Esophagus muscularis mucosa (tissue), 3 donors: Measurements from ENCODE around the gene ANKRD60.

Source experiments
- CTCF ChIP-seq, 3 experiments: fragments of 200-600 bp in 2 of 3; fragments of 450-650 bp in 1 of 3; sonication (generic) in 2 of 3; IDR thresholded peaks; one replicate each; pipeline ENCODE4 v1.5.1; 2017 to 2019; ENCODE audit warnings: antibody characterized with exemption in 3 of 3, mild to moderate bottlenecking in 2 of 3, moderate library complexity in 1 of 3
- EP300 ChIP-seq: sonication (generic); formaldehyde crosslinking; IDR thresholded peaks from one replicate; pipeline ENCODE4 v1.6.1; 2017; ENCODE audit warnings: antibody characterized with exemption

- TF ChIP-seq CTCF (IDR thresholded peaks at IDR 0.05) (no peak), EP300 (no peak)
These were observed 5.0 kb downstream of the ANKRD60 start for GRCh38 chr20:58223358-58223941.
